Upper lobe of right lung (tissue), 1 donor: ENCODE measurements around the gene FILIP1L. TPM values are rescaled to one million over a fixed set of nuclear protein-coding genes. Genes with fewer than 3 reads are reported as not detected.

Experiments used
- ATAC-seq: fragments of 200-7000 bp; cut with Tn5 transposase; one replicate; pipeline ENCODE4 v1.9.1; 2020; ENCODE audit warnings: mild to moderate bottlenecking, moderate library complexity
- DNase-seq: peaks from one replicate; pipeline ENCODE4 v3.0.0-alpha.2; 2020
- H3K27ac ChIP-seq: fragments of 200-600 bp; one replicate; pipeline ENCODE4 v1.8.0; 2022
- H3K27me3 ChIP-seq: fragments of 200-600 bp; one replicate; pipeline ENCODE4 v1.8.0; 2022; ENCODE audit warnings: mild to moderate bottlenecking
- H3K36me3 ChIP-seq: fragments of 200-600 bp; one replicate; pipeline ENCODE4 v1.8.0; 2022
- H3K4me1 ChIP-seq: fragments of 200-600 bp; one replicate; pipeline ENCODE4 v1.8.0; 2022
- H3K4me3 ChIP-seq: fragments of 200-600 bp; one replicate; pipeline ENCODE4 v1.8.0; 2022; ENCODE audit warnings: mild to moderate bottlenecking
- H3K9me3 ChIP-seq: fragments of 200-600 bp; one replicate; pipeline ENCODE4 v1.8.0; 2022
- intact Hi-C: fragments of 100-400 bp; cut with DNase I; formaldehyde crosslinking; loops from one replicate; pipeline ENCODE4 v1.11.0; 2022
- total RNA-seq: library from RNA; stranded (reverse); fragmentation: NEBNext Ultra II Directional; extraction: Animal tissue kit (Norgen Biotek cat#: 25700); gene quantifications from one replicate; pipeline ENCODE4 v1.2.1, GENCODE V29; 2021
- TF ChIP-seq, protein P1 (sequence below): fragments of 200-600 bp; IDR thresholded peaks from one replicate; pipeline ENCODE4 v1.8.0; 2022; ENCODE audit warnings: antibody characterized with exemption
- donor health status: DM: no; HTN: yes; CAD: no; lungs with severe emphysema.

FILIP1L gene
- total RNA-seq, 1 donor from 2014 or later = 43.2 TPM

DNA sequence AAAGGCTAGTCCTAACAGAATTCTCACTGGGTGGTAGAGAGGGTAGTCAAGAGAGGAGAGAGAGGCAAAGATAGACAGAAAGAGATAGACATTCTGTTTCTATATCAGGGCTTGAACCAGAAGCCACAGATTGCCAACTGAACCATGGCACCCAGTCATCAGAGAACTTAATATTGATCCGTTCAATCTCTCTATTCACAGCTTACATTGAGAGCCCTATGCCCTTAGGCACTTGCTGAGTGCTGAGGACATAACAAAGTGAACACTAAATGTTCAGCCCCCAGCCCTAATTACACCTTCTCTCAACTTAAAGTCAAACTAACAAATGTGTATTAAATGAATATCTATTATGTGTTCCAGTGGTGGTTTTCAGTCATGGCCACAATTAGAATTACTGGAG lies 124.1 kb downstream of the FILIP1L start:
- no peaks in the 10 kb centered on the region for H3K27me3 ChIP-seq
- intact Hi-C loops = no loop called here

DNA sequence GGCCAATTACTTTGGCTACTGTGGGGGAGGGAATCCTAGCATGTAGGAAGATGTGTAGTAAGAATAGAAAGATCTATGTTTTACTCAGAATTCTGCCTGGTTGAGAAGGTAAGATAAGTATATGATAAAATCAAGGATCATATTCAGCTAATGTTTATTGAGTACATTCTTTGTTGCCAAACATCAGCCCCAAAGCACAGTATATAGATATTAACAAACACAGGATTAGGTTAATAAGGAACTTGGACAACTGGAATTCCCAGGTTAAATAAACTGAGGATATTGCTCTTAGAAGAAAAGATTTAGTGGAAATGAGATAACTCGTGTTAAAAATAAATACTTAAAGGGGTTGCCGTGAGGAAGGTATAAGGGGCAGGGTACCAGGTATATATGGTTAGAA lies 129.6 kb downstream of the FILIP1L start:
- H3K36me3 ChIP-seq = no peaks in the 10 kb centered on the region
- no peaks in the 10 kb centered on the region for H3K4me1 ChIP-seq
- H3K27ac ChIP-seq = no peak overlapping the region
- H3K27me3 ChIP-seq = no peaks in the 10 kb centered on the region
- intact Hi-C loops = no loop called here
- H3K4me3 ChIP-seq = no peak overlapping the region
- ATAC-seq (no peak), DNase-seq (no peak)
- TF ChIP-seq, protein P1, sequence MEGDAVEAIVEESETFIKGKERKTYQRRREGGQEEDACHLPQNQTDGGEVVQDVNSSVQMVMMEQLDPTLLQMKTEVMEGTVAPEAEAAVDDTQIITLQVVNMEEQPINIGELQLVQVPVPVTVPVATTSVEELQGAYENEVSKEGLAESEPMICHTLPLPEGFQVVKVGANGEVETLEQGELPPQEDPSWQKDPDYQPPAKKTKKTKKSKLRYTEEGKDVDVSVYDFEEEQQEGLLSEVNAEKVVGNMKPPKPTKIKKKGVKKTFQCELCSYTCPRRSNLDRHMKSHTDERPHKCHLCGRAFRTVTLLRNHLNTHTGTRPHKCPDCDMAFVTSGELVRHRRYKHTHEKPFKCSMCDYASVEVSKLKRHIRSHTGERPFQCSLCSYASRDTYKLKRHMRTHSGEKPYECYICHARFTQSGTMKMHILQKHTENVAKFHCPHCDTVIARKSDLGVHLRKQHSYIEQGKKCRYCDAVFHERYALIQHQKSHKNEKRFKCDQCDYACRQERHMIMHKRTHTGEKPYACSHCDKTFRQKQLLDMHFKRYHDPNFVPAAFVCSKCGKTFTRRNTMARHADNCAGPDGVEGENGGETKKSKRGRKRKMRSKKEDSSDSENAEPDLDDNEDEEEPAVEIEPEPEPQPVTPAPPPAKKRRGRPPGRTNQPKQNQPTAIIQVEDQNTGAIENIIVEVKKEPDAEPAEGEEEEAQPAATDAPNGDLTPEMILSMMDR = no peak
- H3K9me3 ChIP-seq = no peaks in the 10 kb centered on the region

More for the DNA sequence above, 124.1 kb downstream of the FILIP1L start:
- no peaks in the 10 kb centered on the region for H3K4me1 ChIP-seq
- TF ChIP-seq, protein P1 = no peak
- H3K9me3 ChIP-seq = no peaks in the 10 kb centered on the region
- ATAC-seq = no peak
- no peaks in the 10 kb centered on the region for H3K36me3 ChIP-seq
- no peak for DNase-seq
- H3K27ac ChIP-seq = no peak overlapping the region
- no peak overlapping the region for H3K4me3 ChIP-seq

DNA sequence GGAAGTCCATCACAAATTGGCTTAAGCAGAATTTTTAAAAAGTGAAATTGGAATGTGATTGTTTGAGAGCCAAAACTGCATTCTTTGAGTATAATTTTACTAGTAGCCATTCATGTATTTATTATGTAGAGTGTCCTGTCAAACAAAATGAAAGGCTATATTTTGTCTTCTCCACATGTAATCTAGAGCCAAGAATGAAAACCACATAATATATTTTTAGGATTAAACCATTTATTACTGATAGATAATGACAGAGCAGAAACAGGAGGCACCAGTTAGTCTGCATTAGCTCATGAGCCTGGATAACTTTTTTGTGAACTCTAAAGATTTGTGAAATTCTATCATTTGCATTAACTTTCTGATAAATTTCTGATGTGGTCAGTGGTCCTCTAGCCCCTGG lies 130.2 kb downstream of the FILIP1L start:
- no peak for DNase-seq
- Histone ChIP-seq H3K4me1 (no peaks in the 10 kb centered on the region), H3K27ac (no peak overlapping the region), H3K9me3 (no peaks in the 10 kb centered on the region), H3K36me3 (no peaks in the 10 kb centered on the region), H3K27me3 (no peaks in the 10 kb centered on the region), H3K4me3 (no peak overlapping the region)
- TF ChIP-seq, protein P1 = no peak
- ATAC-seq = no peak
- intact Hi-C loops = no loop called here

DNA sequence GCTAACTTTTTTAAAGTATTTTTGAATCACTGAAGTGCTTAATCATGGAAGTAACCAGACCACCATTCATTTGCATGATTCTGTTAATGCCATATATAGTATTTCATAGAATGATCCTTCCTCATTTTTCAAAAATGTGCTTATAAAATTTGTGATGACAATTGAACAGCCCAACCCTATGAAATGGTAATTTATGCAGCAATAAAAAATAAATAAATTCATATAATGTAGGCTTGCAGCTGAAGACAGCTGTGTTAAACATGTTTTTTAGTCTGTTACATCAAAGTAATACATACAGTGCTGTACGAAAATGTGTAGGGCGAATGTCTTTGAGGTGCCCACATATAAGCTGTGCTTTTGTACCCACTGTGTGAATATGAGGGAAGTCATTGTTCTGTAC lies 131.7 kb downstream of the FILIP1L start:
- no peak for DNase-seq
- H3K36me3 ChIP-seq = no peaks in the 10 kb centered on the region
- TF ChIP-seq, protein P1 = no peak
- H3K27ac ChIP-seq = no peak overlapping the region
- no peaks in the 10 kb centered on the region for H3K27me3 ChIP-seq
- no peak for ATAC-seq
- intact Hi-C loops = no loop called here
- no peak overlapping the region for H3K4me3 ChIP-seq
- H3K9me3 ChIP-seq = no peaks in the 10 kb centered on the region
- no peaks in the 10 kb centered on the region for H3K4me1 ChIP-seq

DNA sequence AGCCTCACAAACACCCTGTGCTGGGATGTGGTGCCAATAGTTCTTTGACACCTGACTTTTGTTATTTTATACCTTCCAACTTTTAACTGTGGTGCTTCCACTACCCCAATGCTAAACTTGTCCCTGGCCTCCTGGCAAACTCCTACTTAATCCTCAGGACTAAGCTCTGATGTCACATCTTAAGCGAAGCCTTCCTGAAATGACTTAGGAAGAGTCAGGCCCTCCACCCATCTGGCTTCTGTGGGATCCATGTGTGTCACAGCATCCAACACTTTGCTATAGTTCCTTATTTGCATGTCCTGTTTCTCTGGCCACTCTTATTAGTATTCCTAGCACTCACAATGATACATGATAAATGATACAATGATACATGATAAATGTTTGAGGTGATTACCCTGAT lies 133.2 kb downstream of the FILIP1L start:
- ATAC-seq (no peak), DNase-seq (no peak)
- no peak overlapping the region for H3K4me3 ChIP-seq
- intact Hi-C loops = no loop called here
- no peaks in the 10 kb centered on the region for H3K9me3 ChIP-seq
- no peaks in the 10 kb centered on the region for H3K36me3 ChIP-seq
- no peaks in the 10 kb centered on the region for H3K4me1 ChIP-seq
- no peaks in the 10 kb centered on the region for H3K27me3 ChIP-seq
- TF ChIP-seq, protein P1 = no peak
- no peak overlapping the region for H3K27ac ChIP-seq

DNA sequence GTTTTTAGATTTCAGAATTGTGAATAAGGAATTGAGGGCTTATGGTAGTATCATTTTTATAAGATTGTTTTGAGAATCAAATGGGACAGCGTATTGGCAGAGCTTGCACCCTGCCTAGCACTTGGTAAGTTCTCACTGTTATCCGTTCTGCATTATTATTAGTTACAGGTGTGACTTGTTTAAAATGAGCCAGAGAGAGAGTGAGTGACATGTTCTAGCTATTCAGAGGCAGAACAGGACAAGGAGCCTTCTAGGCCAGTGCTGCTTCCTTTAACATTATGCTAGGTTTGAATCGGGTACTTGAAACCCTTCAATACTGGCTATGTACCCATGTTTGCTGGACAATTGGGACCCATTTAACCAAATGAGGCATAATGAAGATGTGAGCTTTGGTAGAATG lies 133.7 kb downstream of the FILIP1L start:
- DNase-seq = no peak
- intact Hi-C loops = no loop called here
- Histone ChIP-seq H3K27ac (no peak overlapping the region), H3K9me3 (no peaks in the 10 kb centered on the region), H3K36me3 (no peaks in the 10 kb centered on the region), H3K4me3 (no peak overlapping the region), H3K27me3 (no peaks in the 10 kb centered on the region), H3K4me1 (no peaks in the 10 kb centered on the region)
- no peak for ATAC-seq
- TF ChIP-seq, protein P1 = no peak
